ENCODE results near the gene CFAP157.

CFAP157 gene

GRCh38 chr9:127724012-127724411, 17.2 kb downstream of the CFAP157 start:
- Histone ChIP-seq H3K79me2 (ENCODE audit: insufficient read depth, low read depth) (no peaks in the 10 kb centered on the region), H3K27me3 (ENCODE audit: insufficient read depth, low read depth) (no peaks in the 10 kb centered on the region), H3K36me3 (ENCODE audit: insufficient read depth) (no peaks in the 10 kb centered on the region), H3K4me1 (ENCODE audit: low read depth, poor library complexity, severe bottlenecking) (no peaks in the 10 kb centered on the region), H3K9ac (no peak overlapping the region), H2AFZ (ENCODE audit: low read depth) (no peak overlapping the region), H4K20me1 (ENCODE audit: insufficient read depth) (no peaks in the 10 kb centered on the region), H3K4me3 (IDR thresholded peaks at IDR 0.05; ENCODE audit: insufficient read depth, low read depth, low read length) (no peak overlapping the region), H3K4me2 (no peak overlapping the region), H3K27ac (no peak overlapping the region)
- TF ChIP-seq CTCF (conservative IDR thresholded peaks at IDR 0.05; ENCODE audit: low read depth, low read length), result no peak

- Histone ChIP-seq H3K9ac (no peak overlapping the region), H3K36me3 (ENCODE audit: insufficient read depth) (no peaks in the 10 kb centered on the region), H3K4me3 (IDR thresholded peaks at IDR 0.05; ENCODE audit: insufficient read depth, low read depth, low read length) (no peak overlapping the region), H3K27me3 (ENCODE audit: insufficient read depth, low read depth) (no peaks in the 10 kb centered on the region), H2AFZ (ENCODE audit: low read depth) (no peak overlapping the region), H3K4me2 (no peak overlapping the region), H3K4me1 (ENCODE audit: low read depth, poor library complexity, severe bottlenecking) (no peaks in the 10 kb centered on the region), H4K20me1 (ENCODE audit: insufficient read depth) (no peaks in the 10 kb centered on the region), H3K27ac (no peak overlapping the region), H3K79me2 (ENCODE audit: insufficient read depth, low read depth) (no peaks in the 10 kb centered on the region)
- TF ChIP-seq CTCF (conservative IDR thresholded peaks at IDR 0.05; ENCODE audit: low read depth, low read length), result no peak
Measured at GRCh38 chr9:127726871-127727270, 20.1 kb downstream of the CFAP157 start.

GRCh38 chr9:127728808-127729207, 22.0 kb downstream of the CFAP157 start:
- H2AFZ ChIP-seq (ENCODE audit: low read depth), result no peak overlapping the region
- no peaks in the 10 kb centered on the region for H4K20me1 ChIP-seq (ENCODE audit: insufficient read depth)
- no peak overlapping the region for H3K27ac ChIP-seq
- no peak overlapping the region for H3K9ac ChIP-seq
- no peak overlapping the region for H3K4me2 ChIP-seq
- H3K27me3 ChIP-seq (ENCODE audit: insufficient read depth, low read depth), result no peaks in the 10 kb centered on the region
- no peaks in the 10 kb centered on the region for H3K36me3 ChIP-seq (ENCODE audit: insufficient read depth)
- H3K4me3 ChIP-seq (IDR thresholded peaks at IDR 0.05; ENCODE audit: insufficient read depth, low read depth, low read length), result no peak overlapping the region
- no peak for TF ChIP-seq CTCF (conservative IDR thresholded peaks at IDR 0.05; ENCODE audit: low read depth, low read length)
- H3K79me2 ChIP-seq (ENCODE audit: insufficient read depth, low read depth), result no peaks in the 10 kb centered on the region
- H3K4me1 ChIP-seq (ENCODE audit: low read depth, poor library complexity, severe bottlenecking), result peaks cover 2% of the 10 kb centered on the region

- Histone ChIP-seq H3K4me3 (IDR thresholded peaks at IDR 0.05; ENCODE audit: insufficient read depth, low read depth, low read length) (no peak overlapping the region), H4K20me1 (ENCODE audit: insufficient read depth) (no peaks in the 10 kb centered on the region), H2AFZ (ENCODE audit: low read depth) (no peak overlapping the region), H3K9ac (no peak overlapping the region), H3K27me3 (ENCODE audit: insufficient read depth, low read depth) (no peaks in the 10 kb centered on the region), H3K79me2 (ENCODE audit: insufficient read depth, low read depth) (no peaks in the 10 kb centered on the region), H3K4me1 (ENCODE audit: low read depth, poor library complexity, severe bottlenecking) (peaks cover 9% of the 10 kb centered on the region), H3K4me2 (no peak overlapping the region), H3K27ac (no peak overlapping the region), H3K36me3 (ENCODE audit: insufficient read depth) (no peaks in the 10 kb centered on the region)
- TF ChIP-seq CTCF (conservative IDR thresholded peaks at IDR 0.05; ENCODE audit: low read depth, low read length), result no peak
Measured at GRCh38 chr9:127729522-127730256, 22.9 kb downstream of the CFAP157 start.

Data from KMS-11 (cell line).